GM19023 (cell line): ENCODE results near the gene CADM4.
"Not testable (repeated sequence)": the region's sequence is repeated elsewhere in the genome, so short reads cannot be mapped to it uniquely, and the experiment has no call there.

Source experiments
- ATAC-seq: cut with Tn5 transposase; IDR thresholded peaks from one replicate; pipeline ENCODE4 v1.9.1; 2021; ENCODE audit warnings: mild to moderate bottlenecking, moderate library complexity; ENCODE audit not compliant: unreplicated experiment

Gene CADM4

GRCh38 chr19:43639519-43640423, at the start of gene CADM4:
CADM4 (minus strand) TSS chr19:43639850; CDS start chr19:43639790, 60 bp downstream.
- no peak for ATAC-seq

GRCh38 chr19:43688059-43688701, 48.5 kb upstream of the CADM4 start:
- no peak for ATAC-seq

DNA sequence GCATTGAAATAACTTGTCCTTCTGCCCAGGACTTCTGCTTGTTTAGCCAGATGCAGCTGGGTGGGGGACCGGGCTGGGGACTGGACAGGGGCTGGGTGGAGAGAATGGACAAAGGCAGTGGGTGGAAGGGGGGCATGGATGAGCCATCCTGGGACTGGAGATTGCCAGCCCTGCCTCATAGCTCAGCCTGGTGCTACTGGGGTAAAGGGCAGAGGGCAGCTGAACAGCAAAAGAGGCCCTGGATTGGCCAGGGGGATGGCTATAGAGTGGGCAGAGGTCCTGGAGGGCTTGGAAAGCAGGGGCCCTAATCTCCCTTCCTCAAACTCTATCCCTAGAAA, 48.0 kb upstream of the CADM4 start:
- no peak for ATAC-seq

- no peak for ATAC-seq
Observed at GRCh38 chr19:43684326-43684725, 44.7 kb upstream of the CADM4 start.

- ATAC-seq, result no peak
Observed at GRCh38 chr19:43683905-43684304, 44.3 kb upstream of the CADM4 start.

DNA sequence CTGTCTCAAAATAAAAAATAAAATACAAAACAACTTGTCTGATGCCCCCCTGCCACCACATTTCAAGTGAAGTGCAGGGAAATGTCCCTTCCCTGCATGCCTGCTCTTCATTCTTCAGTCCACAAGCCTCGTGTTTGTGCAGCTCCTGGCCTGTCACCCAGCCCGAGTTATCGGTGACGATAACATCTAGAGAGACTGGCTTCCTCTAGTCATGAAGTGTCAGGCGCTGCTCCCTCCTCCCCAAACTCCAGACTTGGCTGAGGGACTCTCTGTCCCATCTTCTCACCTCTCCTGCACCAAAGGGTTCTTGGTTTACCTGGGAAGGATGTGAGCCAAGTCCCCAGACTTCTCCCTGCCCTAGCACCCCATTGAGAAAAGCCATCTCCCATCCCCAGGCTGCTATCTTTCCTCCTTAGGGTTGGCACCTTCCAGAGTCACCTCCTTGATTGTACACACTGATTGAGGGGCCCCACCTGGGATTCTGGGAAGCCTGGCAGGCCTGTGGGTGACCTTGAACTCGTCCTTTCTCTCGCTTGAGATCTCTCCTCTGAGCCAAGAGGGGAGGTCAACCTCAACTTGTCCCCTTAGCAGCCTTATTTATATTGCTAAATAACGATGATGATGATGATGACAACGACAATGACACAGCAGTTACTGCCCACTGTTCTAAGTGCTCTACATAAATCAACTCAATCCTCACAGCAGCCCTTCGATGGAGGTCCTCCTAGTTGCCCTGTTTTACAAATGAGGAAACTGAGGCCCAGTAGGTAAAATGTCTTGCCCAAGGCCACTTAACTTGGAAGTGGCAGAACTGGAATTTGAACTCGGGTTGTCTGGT, 43.4 kb upstream of the CADM4 start:
- no peak for ATAC-seq

GRCh38 chr19:43682269-43682668, 42.6 kb upstream of the CADM4 start:
- not testable (repeated sequence) for ATAC-seq

DNA sequence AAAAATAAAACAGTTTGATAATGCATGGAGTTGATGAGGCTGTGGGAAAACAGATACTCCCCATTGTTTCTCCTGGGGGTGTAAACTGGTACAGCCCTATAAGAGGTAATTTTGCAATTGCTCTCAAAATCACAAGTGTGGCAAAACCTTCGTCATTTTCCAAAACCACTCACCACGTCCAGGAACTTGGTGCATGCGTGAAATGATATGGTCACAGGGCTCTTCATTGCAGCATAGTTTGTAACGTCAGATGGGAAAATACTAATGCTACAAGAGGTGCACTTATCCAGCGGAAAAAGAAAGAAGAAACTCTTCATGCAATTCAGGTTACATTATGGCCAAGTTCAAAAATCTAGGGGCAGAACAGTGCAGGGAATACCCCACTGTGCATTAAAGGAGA, 42.2 kb upstream of the CADM4 start:
- ATAC-seq, result no peak

DNA sequence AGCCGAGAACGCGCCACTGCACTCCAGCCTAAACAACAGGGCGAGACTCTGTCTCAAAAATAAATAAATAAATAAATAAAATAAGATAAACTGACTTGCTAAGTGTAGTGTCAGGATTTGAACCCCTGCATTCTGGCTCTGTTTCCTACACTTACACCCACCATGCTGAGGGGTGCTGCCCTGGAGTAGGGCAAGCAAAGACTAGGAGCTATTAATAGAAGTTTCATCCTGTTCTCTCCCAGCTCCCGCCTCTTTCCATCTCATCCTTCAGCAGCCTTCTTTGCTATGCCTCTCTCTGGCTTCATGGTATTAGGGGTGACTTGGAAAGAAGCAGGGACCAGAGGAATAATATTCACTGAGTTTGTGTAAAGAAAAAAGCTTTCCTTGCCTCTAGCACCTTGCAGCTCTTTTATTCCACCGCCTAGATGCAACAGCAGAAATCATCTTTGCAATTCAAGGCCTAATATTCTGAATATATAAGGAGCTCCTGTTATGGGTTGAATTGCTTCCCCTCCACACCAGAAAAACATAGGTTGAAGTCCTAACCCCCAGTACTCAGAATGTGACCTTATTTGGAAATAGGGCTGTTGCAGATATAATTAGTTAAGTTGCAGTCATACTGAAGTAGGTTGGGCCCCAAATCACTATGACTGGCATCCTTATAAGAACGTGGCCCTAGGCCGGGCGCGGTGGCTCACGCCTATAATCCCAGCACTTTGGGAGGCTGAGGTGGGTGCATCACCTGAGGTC, 39.0 kb upstream of the CADM4 start:
- no peak for ATAC-seq

- ATAC-seq, result no peak
Observed at GRCh38 chr19:43675906-43676305, 36.3 kb upstream of the CADM4 start.

DNA sequence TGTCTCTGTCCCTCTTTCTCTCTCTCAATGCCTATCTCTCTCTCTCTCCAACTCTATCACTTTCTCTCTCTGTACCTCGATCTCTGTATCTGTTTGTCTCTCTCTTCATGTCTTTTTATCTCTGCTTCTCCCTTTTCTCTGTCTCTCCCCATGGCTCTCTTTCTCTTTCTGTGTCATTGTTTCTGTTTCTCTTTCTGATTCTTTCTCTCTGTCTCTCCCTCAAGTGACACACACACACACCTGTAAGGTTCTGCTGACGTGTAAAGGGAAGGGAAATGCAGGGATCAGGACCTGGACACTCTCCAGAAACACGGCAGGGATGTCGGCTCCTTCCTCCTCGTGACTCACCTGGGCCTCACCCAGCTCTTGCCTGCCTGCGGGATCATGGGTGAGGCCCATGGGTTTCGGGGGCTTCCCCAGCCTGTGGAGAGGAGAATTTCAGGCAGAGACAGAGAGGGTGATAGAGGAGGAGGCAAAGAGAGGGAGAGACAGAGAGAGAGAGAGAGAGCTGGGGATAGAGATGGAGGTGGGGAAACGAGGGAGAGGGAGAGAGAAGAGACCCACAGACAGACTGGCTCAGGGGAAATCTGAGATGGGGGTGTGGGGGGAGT, 35.7 kb upstream of the CADM4 start:
- no peak for ATAC-seq

DNA sequence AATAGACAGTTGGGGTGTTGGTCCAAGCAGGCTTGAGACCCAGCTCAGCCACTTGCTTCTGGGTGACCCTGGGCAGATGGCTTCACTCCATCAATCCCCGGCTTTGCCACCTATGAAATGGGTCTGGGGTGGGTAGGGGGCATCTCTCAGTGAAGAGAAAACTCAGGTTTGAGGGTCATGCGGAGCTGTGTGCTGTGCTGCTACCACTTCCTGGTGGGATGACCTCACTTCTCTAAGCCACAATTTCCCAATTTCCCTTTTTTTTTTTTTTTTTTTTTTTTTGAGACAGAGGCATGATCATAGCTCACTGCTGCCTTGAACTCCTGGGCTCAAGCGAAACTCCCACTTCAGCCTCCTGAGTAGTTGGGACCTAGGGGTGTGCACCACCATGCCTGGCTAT, 34.9 kb upstream of the CADM4 start:
- no peak for ATAC-seq

GRCh38 chr19:43674183-43674582, 34.5 kb upstream of the CADM4 start:
- no peak for ATAC-seq

DNA sequence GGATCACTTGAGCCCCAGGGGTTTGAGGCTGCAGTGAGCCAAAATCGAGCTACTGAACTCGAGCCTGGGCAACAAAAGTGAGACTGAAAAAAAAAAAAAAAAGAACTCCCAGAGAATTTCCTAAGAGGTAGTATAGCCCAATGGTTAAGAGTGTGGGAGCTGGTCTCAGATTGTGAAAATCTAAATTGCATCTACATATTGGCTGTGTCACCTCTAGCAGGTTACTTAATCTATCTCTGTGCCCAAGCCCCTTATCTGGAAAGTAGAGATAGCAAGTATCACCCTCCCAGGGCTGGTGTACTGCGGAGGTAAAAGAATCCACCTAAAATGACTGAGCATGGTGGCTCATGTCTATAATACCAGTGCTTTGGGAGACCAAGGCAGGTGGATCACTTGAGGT, 34.0 kb upstream of the CADM4 start:
- no peak for ATAC-seq

- ATAC-seq, result no peak
Observed at GRCh38 chr19:43672061-43672679, 32.5 kb upstream of the CADM4 start.

- peak; percentile 81 for ATAC-seq
Observed at GRCh38 chr19:43668406-43669109, 28.9 kb upstream of the CADM4 start.

GRCh38 chr19:43667876-43668405, 28.3 kb upstream of the CADM4 start:
- no peak for ATAC-seq

DNA sequence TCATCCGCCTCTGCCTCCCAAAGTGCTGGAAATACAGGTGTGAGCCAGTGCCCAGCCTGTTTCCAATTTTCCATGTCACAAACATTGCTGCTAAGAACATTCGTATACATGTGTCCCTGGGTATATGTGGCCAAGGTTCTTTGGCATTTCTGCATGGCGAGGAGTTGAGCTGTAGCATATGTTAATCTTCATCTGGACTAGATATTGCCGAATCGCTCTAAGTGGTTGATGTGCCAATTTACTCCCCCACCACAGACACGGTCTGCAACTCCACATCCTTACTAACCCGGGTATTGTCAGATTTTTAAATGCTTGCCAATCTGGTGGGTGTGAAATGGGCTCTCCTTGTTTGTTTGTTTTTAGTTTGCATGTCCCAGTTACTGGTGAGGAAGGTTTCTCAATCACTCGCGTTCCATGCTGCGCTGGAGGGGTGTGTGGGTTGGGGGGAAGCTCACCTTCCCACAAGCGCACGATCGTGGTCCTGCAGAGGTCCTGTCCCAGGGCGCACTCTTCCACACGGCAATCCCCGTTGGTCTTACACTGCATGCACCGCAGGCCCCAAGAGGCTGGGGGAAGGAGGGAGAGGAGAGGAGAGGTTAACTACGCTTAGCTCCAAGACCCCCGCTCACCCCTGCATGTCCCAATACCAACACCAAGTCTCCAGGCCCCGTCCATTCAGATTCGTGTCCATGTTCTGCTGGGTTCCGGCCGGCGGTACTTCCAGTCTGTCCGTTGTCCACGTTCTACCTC, 27.7 kb upstream of the CADM4 start:
- ATAC-seq, result no peak
